ENCODE results near the gene CAMSAP1. TPM values are rescaled to one million over a fixed set of nuclear protein-coding genes. Genes with fewer than 3 reads are reported as not detected.

The CAMSAP1 gene
- total and polyA plus RNA-seq, 2 of the 4 experiments (the other 2 are of a cell fraction): 8.2 to 19.5 TPM

GRCh38 chr9:135884328-135885035 lies 22.9 kb downstream of the CAMSAP1 start:
- H3K4ac ChIP-seq (ENCODE audit: low read depth, low read length): peak overlapping the region; percentile 44
- peak overlapping the region; percentile 65; the same call in 1 of the 2 replicates for H2AK5ac ChIP-seq (ENCODE audit: low read depth, low read length)
- WGBS, 2 experiments (ENCODE audit: extremely low coverage in 2 of 2, insufficient read length in 1 of 2): 88% methylated on average over 7 of the region's 16 CpGs; no CpG with 5 or more reads in 1 of the 2 experiments
- H3K36me3 ChIP-seq (ENCODE audit: control insufficient read depth, insufficient read depth, low read length): peaks cover 4% of the 10 kb centered on the region
- H4K20me1 ChIP-seq (ENCODE audit: insufficient read depth, low read length): peaks cover 87% of the 10 kb centered on the region
- no peak overlapping the region for H2AFZ ChIP-seq (replicated peaks; ENCODE audit: low read length, poor library complexity)
- H3K4me2 ChIP-seq (ENCODE audit: low read depth, low read length): peak overlapping the region; percentile 50
- H2BK15ac ChIP-seq (ENCODE audit: low read depth, low read length): no peak overlapping the region; the same call in 2 of the 3 replicates
- H4K8ac ChIP-seq (ENCODE audit: low read depth in 2 of 2, low read length in 2 of 2): peak overlapping the region in 1 of 2 experiments; percentile 20; a peak in 1 of 4 replicates
- H3K9me1 ChIP-seq (ENCODE audit: insufficient read depth, low read length): peaks cover 62% of the 10 kb centered on the region
- ChIA-PET POLR2A (ENCODE audit: unreplicated experiment) (interaction anchor here (0.6 kb wide), 1 partner anchor 1186 kb away, joined by 3 read pairs; the partner anchor contains the start of gene SAPCD2), CTCF (no interaction called here)
- BruUV-seq (replicated peaks): no TSS peak
- peak overlapping the region; percentile 22 for H3K27ac ChIP-seq (ENCODE audit: insufficient read depth, low read length)
- peak overlapping the region; percentile 12; the same call in 1 of the 2 replicates for H2BK20ac ChIP-seq (ENCODE audit: low read depth, low read length)
- DNase-seq: peak; percentile 86
- no peaks in the 10 kb centered on the region for H3K27me3 ChIP-seq (ENCODE audit: control insufficient read depth, insufficient read depth, low read length)
- no peak overlapping the region for H3K4me3 ChIP-seq (ENCODE audit: insufficient read depth, low read depth, low read length)
- no peak overlapping the region for H3K56ac ChIP-seq (ENCODE audit: extremely low read depth, insufficient read depth, low read length)
- ATAC-seq (ENCODE audit: low read depth): peak; percentile 76
- dilution Hi-C loops (cut with HindIII; ENCODE audit: low sequenced_read_pairs, unreplicated experiment): no loop called here
- H3K23ac ChIP-seq (ENCODE audit: low read depth, low read length): peak overlapping the region; percentile 22; the same call in 1 of the 2 replicates
- intact Hi-C loops (cut with micrococcal nuclease): no loop called here
- in situ Hi-C loops (cut with MboI; ENCODE audit: low sequenced_read_pairs): no loop called here
- H2BK5ac ChIP-seq (ENCODE audit: low read depth, low read length, poor library complexity, severe bottlenecking): peak overlapping the region; percentile 55
- peaks cover 32% of the 10 kb centered on the region for H3K4me1 ChIP-seq (ENCODE audit: control insufficient read depth, insufficient read depth, low read length)
- peak overlapping the region; percentile 33; the same call in 1 of the 2 replicates for H3K14ac ChIP-seq (replicated peaks; ENCODE audit: low read depth, low read length)
- H4K5ac ChIP-seq (ENCODE audit: low read depth, low read length): no peak overlapping the region
- H3K79me1 ChIP-seq (ENCODE audit: low read depth in 1 of 2, low read length in 2 of 2): peaks cover 27 to 98% of the 10 kb centered on the region in 2 experiments
- H2AK9ac ChIP-seq (replicated peaks; ENCODE audit: low read depth, low read length, poor library complexity): peak overlapping the region; percentile 82
- no peak overlapping the region for H3K9ac ChIP-seq (ENCODE audit: low read depth, low read length)
- H3K18ac ChIP-seq (ENCODE audit: low read depth, low read length): 0 out of 2 replicates have a peak overlapping the region, but pooled peaks have one; percentile 2
- peak overlapping the region; percentile 6; the same call in 1 of the 2 replicates for H2BK120ac ChIP-seq (ENCODE audit: low read depth, low read length)
- no peak overlapping the region; the same call in 1 of the 2 replicates for H4K91ac ChIP-seq (ENCODE audit: insufficient read depth, low read depth, low read length)
- no peaks in the 10 kb centered on the region for H3K9me3 ChIP-seq (ENCODE audit: control insufficient read depth, insufficient read depth, low read length)
- TF ChIP-seq RAD21 (IDR thresholded peaks at IDR 0.05; ENCODE audit: low read length): no peak
- TF ChIP-seq ELK1 (IDR thresholded peaks at IDR 0.05; ENCODE audit: borderline replicate concordance, low read depth, low read length): no peak
- TF ChIP-seq MAZ (IDR thresholded peaks at IDR 0.05; ENCODE audit: borderline replicate concordance, low read depth, low read length): no peak
- TF ChIP-seq POLR2A (IDR thresholded peaks at IDR 0.05; ENCODE audit: low read depth, low read length): no peak
- no peak for TF ChIP-seq CHD1 (IDR thresholded peaks at IDR 0.05; ENCODE audit: low read depth, low read length)
- TF ChIP-seq CTCF (conservative IDR thresholded peaks at IDR 0.05; ENCODE audit: low read depth, low read length): no peak
- no peak for TF ChIP-seq RFX5 (IDR thresholded peaks at IDR 0.05; ENCODE audit: low read depth, low read length)
- TF ChIP-seq CEBPB (IDR thresholded peaks at IDR 0.05; ENCODE audit: low read depth, low read length): peak; percentile 54
- peak; percentile 86 for TF ChIP-seq NFE2L2 (IDR thresholded peaks at IDR 0.05; ENCODE audit: low read depth, low read length)
- TF ChIP-seq RCOR1 (IDR thresholded peaks at IDR 0.05; ENCODE audit: insufficient replicate concordance, low read length): no peak
- TF ChIP-seq SMC3 (IDR thresholded peaks at IDR 0.05; ENCODE audit: low read depth, low read length): no peak
- no peak for TF ChIP-seq BHLHE40 (IDR thresholded peaks at IDR 0.05; ENCODE audit: low read depth, low read length)
- no peak for TF ChIP-seq FOS (IDR thresholded peaks at IDR 0.05; ENCODE audit: low read depth, low read length)
- TF ChIP-seq MAFK (IDR thresholded peaks at IDR 0.05; ENCODE audit: low read depth, low read length): peak; percentile 28; the same call in 1 of the 2 replicates

Measured in IMR-90 (cell line).